ENCODE measurements around the gene OXER1. TPM values are rescaled to one million over a fixed set of nuclear protein-coding genes. Genes with fewer than 3 reads are reported as not detected.

The OXER1 gene
- total RNA-seq, 1 experiment from 2014 or later = not detected

DNA sequence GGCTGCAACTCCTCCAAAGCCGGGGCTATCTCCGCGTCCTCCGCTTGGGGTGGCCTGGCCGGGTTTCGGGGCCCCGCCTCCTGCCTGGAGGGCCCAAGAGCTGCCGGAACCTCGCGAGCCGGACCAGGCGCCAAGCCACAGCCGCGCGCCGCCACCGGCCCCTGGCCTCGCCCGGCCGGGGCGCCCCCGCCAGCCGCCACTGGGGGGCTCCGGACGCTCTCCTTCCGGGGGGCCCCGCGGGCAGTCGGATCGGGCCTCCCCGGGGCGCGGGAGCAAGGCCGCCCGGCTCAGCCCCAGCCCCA lies 45.8 kb upstream of the OXER1 start:
- no peaks in the 10 kb centered on the region for H3K9me2 ChIP-seq (replicated peaks; ENCODE audit: low read length)
- BruUV-seq (replicated peaks) = no TSS peak
- no peaks in the 10 kb centered on the region for H3K9me3 ChIP-seq (ENCODE audit: low read length)
- peak overlapping the region; percentile 95 for H3K4me2 ChIP-seq (ENCODE audit: low read length)
- H3K4me1 ChIP-seq (ENCODE audit: insufficient read depth, low read length) = peaks cover 16% of the 10 kb centered on the region
- POLR2A ChIA-PET (ENCODE audit: unreplicated experiment) = interaction anchor here (1.4 kb wide), 1 partner anchor 9 kb away, joined by 4 read pairs; no protein-coding TSS in a partner anchor
- no peaks in the 10 kb centered on the region for H4K20me1 ChIP-seq (ENCODE audit: low read length)
- no peaks in the 10 kb centered on the region for H3F3A ChIP-seq (ENCODE audit: low read length, unreplicated experiment)
- no peak for TF ChIP-seq EZH2 (IDR thresholded peaks at IDR 0.05; ENCODE audit: low read length, unreplicated experiment)
- TF ChIP-seq, protein P1, sequence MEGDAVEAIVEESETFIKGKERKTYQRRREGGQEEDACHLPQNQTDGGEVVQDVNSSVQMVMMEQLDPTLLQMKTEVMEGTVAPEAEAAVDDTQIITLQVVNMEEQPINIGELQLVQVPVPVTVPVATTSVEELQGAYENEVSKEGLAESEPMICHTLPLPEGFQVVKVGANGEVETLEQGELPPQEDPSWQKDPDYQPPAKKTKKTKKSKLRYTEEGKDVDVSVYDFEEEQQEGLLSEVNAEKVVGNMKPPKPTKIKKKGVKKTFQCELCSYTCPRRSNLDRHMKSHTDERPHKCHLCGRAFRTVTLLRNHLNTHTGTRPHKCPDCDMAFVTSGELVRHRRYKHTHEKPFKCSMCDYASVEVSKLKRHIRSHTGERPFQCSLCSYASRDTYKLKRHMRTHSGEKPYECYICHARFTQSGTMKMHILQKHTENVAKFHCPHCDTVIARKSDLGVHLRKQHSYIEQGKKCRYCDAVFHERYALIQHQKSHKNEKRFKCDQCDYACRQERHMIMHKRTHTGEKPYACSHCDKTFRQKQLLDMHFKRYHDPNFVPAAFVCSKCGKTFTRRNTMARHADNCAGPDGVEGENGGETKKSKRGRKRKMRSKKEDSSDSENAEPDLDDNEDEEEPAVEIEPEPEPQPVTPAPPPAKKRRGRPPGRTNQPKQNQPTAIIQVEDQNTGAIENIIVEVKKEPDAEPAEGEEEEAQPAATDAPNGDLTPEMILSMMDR (conservative IDR thresholded peaks at IDR 0.05; ENCODE audit: low read depth, low read length) = no peak; the same call in 1 of the 2 replicates
- no peak for TF ChIP-seq EZH2phosphoT487 (IDR thresholded peaks at IDR 0.05; ENCODE audit: borderline replicate concordance, low read length)
- peak; percentile 73 for DNase-seq
- intact Hi-C loops (cut with micrococcal nuclease) = no loop called here
- ATAC-seq = peak; percentile 70
- H3K79me2 ChIP-seq (ENCODE audit: low read length) = no peaks in the 10 kb centered on the region
- H3K36me3 ChIP-seq (ENCODE audit: low read depth, low read length) = no peaks in the 10 kb centered on the region
- peak overlapping the region; percentile 93 for H3K9ac ChIP-seq (ENCODE audit: low read length)
- H3K27ac ChIP-seq (ENCODE audit: low read length) = peak overlapping the region; percentile 89
- H2AFZ ChIP-seq (ENCODE audit: low read length) = peak overlapping the region; percentile 71
- no peaks in the 10 kb centered on the region for H3K27me3 ChIP-seq (ENCODE audit: low read length)
- CTCF ChIA-PET = interaction anchor here (0.7 kb wide), 1 partner anchor 764 kb away, joined by 3 read pairs; no protein-coding TSS in a partner anchor
- H3K4me3 ChIP-seq (ENCODE audit: low read length) = peak overlapping the region; percentile 81

DNA sequence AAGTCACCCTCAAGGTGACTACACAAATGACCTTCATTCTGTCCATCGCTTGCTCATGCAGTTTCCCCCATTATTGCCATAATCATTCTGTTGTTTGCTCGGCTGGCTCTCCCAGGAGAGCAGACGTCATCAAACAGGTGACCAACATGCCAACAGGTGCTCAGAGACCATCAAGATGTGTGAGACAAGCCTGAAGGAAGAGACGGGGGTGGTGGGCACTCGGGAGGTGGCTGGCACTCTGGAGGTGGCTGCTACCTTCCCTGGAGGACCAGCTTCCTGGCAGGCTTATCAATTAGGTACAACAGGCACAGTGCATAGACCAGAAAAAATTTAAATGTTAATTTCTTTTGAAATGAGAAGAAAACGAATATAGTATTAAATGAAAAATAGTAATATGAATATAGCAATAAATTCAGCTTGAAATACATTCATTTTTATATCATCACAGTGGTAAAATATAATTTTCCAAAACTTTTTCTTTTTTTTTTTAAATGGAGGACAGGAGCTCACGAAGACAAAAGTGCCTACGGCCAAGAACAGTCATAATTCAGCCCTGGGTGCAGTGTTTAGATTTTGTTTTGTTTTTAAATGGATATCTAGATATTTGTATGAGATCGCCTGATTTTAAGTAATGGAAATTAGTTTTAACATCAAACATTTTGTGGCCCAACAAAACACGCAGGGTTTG lies 45.3 kb upstream of the OXER1 start:
- no peak for TF ChIP-seq EZH2 (IDR thresholded peaks at IDR 0.05; ENCODE audit: low read length, unreplicated experiment)
- CTCF ChIA-PET = interaction anchor here (0.7 kb wide), 1 partner anchor 763 kb away, joined by 3 read pairs; no protein-coding TSS in a partner anchor
- ATAC-seq = no peak

DNA sequence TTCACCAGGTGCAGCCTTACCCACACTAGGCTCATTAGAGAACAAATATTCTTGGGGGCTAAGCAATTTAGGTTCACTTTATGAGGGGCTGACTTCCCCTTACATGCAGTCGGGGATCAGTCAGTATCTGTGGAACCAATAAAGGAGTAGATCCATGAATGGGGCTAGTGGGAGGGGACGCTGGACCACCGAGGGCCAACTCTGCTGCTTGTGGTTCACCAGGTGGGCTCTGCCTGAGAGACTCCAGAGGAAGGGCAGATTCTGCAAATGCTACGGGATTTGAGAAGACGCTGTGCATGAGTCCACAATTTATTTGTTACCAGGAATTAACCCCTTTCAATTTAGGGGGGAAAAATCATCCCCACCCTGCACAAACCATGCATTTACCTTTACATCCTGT lies 44.4 kb upstream of the OXER1 start:
- ChIA-PET POLR2A (ENCODE audit: unreplicated experiment) (no interaction called here), CTCF (no interaction called here)
- Histone ChIP-seq H3K9me3 (ENCODE audit: low read length) (no peaks in the 10 kb centered on the region), H3K27ac (ENCODE audit: low read length) (no peak overlapping the region), H3K9me2 (replicated peaks; ENCODE audit: low read length) (no peaks in the 10 kb centered on the region), H3K9ac (ENCODE audit: low read length) (no peak overlapping the region), H3K4me3 (ENCODE audit: low read length) (no peak overlapping the region), H2AFZ (ENCODE audit: low read length) (no peak overlapping the region), H3K4me1 (ENCODE audit: insufficient read depth, low read length) (peaks cover 16% of the 10 kb centered on the region), H4K20me1 (ENCODE audit: low read length) (no peaks in the 10 kb centered on the region), H3K36me3 (ENCODE audit: low read depth, low read length) (no peaks in the 10 kb centered on the region), H3K79me2 (ENCODE audit: low read length) (no peaks in the 10 kb centered on the region), H3F3A (ENCODE audit: low read length, unreplicated experiment) (no peaks in the 10 kb centered on the region), H3K4me2 (ENCODE audit: low read length) (no peak overlapping the region), H3K27me3 (ENCODE audit: low read length) (no peaks in the 10 kb centered on the region)
- TF ChIP-seq, protein P1 (conservative IDR thresholded peaks at IDR 0.05; ENCODE audit: low read depth, low read length) = no peak
- TF ChIP-seq EZH2phosphoT487 (IDR thresholded peaks at IDR 0.05; ENCODE audit: borderline replicate concordance, low read length) (no peak), EZH2 (IDR thresholded peaks at IDR 0.05; ENCODE audit: low read length, unreplicated experiment) (no peak)
- BruUV-seq (replicated peaks) = no TSS peak
- intact Hi-C loops (cut with micrococcal nuclease) = no loop called here
- DNase-seq (no peak), ATAC-seq (no peak)

More for the DNA sequence above, 45.3 kb upstream of the OXER1 start:
- Histone ChIP-seq H3K9ac (ENCODE audit: low read length) (peak overlapping the region; percentile 93), H3K4me2 (ENCODE audit: low read length) (peak overlapping the region; percentile 95), H2AFZ (ENCODE audit: low read length) (peak overlapping the region; percentile 71), H3K4me3 (ENCODE audit: low read length) (peak overlapping the region; percentile 81), H4K20me1 (ENCODE audit: low read length) (no peaks in the 10 kb centered on the region), H3K27ac (ENCODE audit: low read length) (peak overlapping the region; percentile 89), H3K36me3 (ENCODE audit: low read depth, low read length) (no peaks in the 10 kb centered on the region), H3K79me2 (ENCODE audit: low read length) (no peaks in the 10 kb centered on the region), H3K4me1 (ENCODE audit: insufficient read depth, low read length) (peaks cover 16% of the 10 kb centered on the region), H3F3A (ENCODE audit: low read length, unreplicated experiment) (no peaks in the 10 kb centered on the region), H3K27me3 (ENCODE audit: low read length) (no peaks in the 10 kb centered on the region), H3K9me2 (replicated peaks; ENCODE audit: low read length) (no peaks in the 10 kb centered on the region), H3K9me3 (ENCODE audit: low read length) (no peaks in the 10 kb centered on the region)
- TSS peak; percentile 80 for BruUV-seq (replicated peaks)
- DNase-seq = no peak
- intact Hi-C loops (cut with micrococcal nuclease) = no loop called here
- POLR2A ChIA-PET (ENCODE audit: unreplicated experiment) = interaction anchor here (1.4 kb wide), 1 partner anchor 9 kb away, joined by 4 read pairs; no protein-coding TSS in a partner anchor
